Endometrial microvascular endothelial cells (primary cell): Measurements from ENCODE around the gene TBL3. TPM values are rescaled to one million over a fixed set of nuclear protein-coding genes. Genes with fewer than 3 reads are reported as not detected.
"Not testable (repeated sequence)": the region's sequence is repeated elsewhere in the genome, so short reads cannot be mapped to it uniquely, and the experiment has no call there.

ENCODE experiments used
- in situ Hi-C: cut with HindIII; loops from 2 replicates; pipeline ENCODE4 v1.10.0; 2017; ENCODE audit warnings: low sequenced_read_pairs, low pct_unique_long_range_greater_than_20kb; ENCODE audit errors: inconsistent ontology term
- total RNA-seq: library from RNA; depleted of rRNA; stranded (reverse); fragments of >200 nt; gene quantifications from one replicate; pipeline ENCODE4 v1.2.3, GENCODE V29; 2015; ENCODE audit errors: inconsistent ontology term

Gene TBL3
- total RNA-seq, 1 donor from 2014 or later, result 79.9 TPM

DNA sequence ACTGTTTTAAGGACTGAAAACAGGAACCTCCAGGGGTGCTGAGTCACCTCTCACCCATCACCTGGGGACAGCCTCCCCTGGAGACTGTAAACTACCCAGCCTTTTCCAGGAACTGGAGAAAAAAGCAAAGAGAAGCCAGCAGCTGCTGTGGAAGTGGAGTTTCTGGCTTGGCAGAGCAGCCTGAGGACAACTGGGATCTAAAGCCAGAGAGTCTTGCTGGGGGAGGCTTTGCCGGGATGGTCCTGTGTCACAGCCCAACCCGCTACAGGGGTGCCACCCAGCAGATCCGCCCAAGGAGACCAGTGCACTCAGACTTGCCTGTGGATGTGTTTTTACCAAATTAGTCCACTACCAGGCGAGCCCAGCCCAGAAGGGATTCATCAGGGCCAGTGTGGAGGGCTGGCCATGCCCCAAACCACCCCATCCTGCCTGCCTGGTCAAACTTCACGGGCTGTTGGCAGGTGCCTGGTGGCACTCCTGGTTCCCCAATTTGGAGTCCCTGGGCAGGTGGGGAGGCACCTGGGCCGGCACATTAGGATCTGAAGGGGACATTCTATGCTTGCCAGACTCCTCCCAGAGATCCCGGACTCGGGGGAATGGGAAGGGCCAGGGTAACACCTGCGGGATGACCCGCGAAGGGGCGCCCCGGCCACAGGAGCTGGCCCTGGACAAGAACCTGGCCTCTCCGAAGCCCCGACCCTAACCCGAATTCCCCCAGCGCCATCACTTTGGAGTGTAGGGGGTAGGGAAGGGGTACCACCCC, 29.6 kb upstream of the TBL3 start:
- in situ Hi-C loops, result no loop called here

DNA sequence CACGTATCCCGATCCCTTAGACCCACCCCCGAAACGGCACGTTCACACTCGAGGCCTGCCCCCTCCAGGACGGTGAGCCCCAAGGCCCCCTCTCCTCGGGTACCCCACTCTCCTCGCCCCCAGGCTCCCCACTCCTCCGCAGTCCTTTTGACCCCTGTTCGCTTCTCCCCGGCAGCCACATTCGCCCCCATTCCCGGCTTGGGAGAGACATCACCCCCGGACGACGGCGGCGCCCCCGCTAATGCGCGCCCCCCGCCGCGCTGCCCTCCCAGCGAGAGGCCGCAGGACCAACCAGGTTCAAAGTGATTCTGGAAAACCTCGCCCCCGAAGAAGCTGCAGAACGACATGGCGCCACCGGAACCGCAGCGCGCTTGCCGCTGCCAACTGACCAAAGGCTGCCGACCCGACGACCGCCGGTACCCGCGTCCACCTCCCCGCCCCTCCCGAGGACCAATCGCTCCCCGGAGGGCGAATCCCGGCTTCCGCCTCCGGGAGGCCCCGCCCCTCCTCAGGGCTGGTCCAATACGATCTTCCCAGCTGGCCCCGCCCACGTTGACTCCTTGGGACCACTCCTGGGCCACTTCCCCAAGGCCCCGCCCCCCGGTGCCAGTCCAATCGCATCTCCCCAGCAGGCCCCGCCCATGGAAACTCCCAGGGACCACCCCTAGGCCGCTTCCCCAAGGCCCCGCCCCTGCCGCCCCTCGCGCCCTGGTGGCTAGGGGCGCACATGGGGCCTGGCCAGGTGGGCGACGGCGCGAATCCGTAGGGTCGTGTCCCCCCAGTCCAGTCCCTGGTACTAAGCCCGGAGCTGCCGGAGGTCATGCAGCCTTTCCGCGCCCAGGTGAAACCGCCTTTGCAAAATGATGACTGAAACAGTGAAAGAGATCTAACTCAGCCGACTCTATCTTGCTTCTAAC, 28.8 kb upstream of the TBL3 start, which contains the start of gene MSRB1:
TSS of gene MSRB1 (minus strand) at position 390 of the 917 bp plus-strand sequence. CDS start at position 347, 43 bp downstream.
- in situ Hi-C loops, result no loop called here

DNA sequence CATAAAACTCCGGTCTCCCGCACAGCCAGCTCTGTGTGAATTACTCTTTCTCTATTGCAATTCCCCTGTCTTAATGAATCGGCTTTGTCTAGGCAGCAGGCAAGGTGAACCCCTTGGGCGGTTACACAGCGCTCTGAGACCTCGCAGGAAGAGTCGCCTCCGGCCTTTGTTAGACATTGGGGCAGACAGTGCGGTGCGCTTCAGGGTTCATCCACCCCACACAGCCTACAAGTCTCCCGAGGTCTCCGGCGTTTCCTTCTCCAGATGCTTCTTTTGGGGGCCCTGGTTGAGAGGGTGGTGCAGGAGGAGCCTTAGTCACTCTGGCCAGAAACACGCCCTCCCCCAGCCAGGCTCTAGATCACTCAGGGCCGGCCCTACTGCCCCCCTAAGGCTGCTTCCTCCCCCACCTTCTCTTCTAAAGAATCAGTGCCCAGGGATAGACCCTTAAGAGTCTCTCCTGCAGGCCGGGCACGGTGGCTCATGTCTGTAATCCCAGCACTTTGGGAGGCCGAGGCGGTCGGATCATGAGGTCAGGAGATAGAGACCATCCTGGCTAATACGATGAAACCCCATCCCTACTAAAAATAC, 27.1 kb upstream of the TBL3 start:
- in situ Hi-C loops, result no loop called here

DNA sequence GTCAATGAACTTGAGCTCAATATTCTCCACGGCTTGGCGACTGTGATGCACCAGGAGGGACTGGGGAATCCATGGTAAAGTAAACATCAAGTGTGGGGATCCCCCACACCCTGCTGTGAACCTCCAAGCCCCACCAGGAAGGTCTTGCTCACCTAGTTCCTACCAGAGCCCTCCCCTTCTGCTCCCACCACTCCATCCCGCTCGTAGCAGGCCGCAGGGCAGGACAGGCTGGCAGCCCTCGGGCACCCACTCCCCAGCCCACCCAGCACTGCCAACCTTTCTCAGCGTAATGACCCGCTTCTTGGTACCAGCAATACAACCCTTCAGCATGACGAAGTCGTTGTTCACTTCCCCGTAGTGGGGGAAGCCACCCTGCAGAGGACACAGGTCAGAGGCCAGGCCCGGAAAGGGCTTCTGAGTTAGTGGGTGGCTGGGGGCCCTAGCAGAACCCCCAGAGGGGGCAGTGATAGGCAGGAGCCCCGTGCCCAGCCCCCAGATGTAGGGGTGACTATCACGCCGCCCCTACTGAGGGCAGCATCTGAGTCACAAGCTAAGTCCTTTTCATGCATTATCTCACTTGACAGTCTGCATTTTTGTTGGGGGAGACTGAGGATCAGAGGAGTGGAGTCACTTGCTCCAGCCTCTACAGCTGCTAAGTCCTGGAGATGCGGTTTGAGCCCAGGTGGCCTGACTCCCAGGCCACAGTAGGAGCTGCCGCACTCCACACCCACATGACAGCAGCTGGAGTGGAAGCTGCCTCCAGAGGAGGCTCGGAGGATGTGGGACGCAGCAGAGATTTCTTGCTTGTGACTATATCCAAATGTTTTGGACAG, 26.1 kb upstream of the TBL3 start:
- in situ Hi-C loops, result no loop called here

DNA sequence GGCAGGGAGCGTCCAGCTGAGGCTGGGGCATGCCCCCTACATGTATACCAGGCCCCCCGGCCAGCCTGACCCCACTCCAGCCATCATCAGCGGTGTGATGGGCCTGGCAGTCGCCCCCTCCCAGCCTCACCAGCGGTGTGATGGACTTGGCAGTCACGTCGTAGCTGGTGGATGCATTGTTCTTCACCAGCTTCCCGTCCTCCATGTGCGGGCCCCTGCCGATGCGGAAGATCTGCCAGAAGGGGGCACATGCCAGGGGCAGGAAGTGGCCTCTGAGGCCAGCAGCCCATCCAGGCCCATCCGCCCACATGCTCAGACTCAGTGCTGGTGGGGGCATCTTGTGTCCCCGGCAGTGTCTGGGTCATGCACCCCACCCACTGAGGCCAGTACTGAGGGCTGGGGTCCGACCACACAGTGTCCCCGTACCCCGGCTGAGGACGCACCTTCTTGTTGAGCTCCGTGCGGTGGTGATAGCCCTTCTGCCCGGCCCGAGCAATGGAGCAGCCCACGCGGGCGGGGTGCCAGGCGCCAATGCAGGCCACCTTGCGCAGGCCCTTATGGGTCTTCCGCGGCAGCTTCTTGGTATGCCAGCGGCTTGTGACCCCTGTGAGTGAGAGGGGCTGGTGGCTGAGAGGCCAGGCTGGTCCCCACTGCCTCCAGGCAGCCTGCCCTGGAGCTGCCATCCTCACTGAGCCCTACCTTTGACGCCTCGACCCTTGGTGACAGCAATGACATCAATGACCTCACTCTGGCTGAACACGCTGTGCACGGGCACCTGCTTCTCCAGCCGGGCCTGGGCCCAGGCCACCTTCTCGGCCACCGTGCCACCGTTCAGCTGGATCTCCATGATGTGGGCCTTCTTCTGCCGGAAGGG, 25.1 kb upstream of the TBL3 start:
- in situ Hi-C loops, result no loop called here

DNA sequence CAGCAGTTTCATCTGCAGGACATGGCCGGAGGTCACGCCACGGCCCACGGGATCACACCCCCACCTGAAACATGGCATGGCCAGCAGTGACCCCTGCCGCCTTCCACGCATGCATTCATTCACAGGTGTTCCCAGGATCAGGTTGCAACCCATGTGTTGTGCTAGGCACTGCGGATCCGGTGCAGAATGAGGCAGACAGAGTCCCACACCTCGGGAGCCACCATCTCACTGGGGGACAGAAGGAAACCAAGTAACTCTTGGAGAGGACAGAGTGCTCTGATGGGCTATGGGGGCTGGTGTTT, 24.5 kb upstream of the TBL3 start:
- in situ Hi-C loops, result no loop called here

DNA sequence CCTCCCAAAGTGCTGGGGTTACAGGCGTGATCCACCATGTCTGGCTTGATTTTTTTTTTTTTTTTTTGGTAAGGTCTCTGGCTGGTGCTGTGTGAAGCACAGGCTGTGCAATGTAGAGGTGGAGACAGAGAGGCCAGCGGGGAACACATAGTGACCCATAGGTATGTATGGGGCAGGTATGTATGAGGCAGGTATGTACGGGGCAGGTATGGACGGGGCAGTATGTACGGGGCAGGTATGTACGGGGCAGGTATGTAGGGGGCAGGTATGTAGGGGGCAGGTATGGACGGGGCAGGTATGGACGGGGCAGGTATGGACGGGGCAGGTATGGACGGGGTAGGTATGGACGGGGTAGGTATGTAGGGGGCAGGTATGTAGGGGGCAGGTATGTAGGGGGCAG, 22.3 kb upstream of the TBL3 start:
- in situ Hi-C loops, result no loop called here

DNA sequence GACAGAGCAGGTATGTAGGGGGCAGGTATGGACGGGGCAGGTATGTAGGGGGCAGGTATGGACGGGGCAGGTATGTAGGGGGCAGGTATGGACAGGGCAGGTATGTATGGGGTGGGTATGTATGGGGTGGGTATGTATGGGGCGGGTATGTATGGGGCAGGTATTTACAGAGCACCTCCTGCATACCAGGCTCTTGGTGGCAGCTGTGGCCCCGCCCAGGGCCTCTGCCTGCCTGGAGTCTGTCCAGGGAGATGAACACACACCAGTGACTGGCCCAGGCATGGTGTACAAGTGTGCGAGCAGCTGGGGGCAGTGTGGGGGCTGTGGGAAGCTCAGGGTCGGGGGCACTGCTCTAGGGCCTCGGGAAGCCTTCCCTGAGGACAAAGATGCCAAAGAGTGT, 21.8 kb upstream of the TBL3 start:
- in situ Hi-C loops, result no loop called here

DNA sequence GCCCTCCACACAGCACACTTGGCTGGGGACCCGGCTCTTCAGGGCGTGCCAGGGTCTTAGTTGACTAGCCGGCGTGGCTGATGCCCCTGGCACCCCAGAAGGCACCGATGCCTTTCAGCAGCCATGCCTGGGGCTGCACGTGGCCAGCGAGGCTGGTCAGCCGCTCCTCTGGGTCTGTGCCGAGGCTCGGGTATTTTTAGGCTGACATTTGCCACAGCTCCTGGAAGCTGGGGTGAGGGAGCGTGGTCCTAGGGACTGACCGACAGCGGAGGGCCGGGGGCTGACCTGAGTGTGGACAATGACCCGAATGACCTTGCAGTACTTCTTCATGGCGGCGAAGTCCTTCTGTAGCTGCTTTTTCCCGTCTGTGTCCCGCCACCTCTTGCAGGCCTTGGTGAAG, 21.3 kb upstream of the TBL3 start:
- in situ Hi-C loops, result no loop called here

DNA sequence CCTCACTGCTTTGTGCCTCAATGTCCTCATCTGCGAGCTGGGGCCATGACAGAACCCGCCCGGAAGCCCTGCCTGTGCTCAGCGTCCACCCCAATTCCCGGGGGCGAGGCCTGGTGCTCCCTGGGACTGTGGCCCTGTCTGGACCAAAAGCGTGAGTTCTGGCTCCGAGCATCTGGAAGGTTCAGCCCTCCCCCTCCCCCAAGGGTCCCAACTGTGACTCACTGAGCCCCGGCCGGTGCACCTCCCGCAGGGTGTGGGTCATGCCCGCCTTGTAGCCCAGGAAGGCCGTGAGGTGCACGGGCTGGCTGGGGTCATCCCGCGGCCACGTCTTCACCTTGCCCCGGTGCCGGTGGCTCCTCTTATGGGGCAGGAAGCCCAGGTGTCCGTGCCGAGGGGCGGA, 18.1 kb upstream of the TBL3 start:
- in situ Hi-C loops, result no loop called here

DNA sequence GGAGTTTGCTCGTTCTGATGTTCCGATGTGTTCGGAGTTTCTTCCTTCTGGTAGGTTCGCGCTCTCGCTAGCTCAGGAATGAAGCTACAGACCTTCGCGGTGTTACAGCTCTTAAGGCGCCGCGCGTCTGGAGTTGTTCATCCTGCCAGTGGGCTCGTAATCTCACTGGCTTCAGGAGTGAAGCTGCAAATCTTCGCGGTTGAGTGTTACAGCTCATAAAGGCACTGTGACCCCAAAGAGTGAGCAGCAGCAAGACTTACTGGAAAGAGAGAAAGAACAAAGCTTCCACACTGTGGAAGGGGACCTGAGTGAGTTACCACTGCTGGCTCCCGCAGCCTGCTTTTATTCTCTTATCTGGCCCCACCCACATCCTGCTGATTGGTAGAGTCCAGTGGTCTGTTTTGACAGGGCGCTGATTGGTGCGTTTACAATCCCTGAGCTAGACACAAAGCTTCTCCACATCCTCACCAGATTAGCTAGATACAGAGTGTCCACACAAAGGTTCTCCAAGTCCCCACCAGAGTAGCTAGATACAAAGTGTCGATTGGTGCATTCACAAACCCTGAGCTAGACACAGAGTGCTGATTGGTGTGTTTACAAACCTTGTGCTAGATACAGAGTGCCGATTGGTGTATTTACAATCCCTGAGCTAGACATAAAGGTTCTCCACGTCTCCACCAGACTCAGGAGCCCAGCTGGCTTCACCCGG, 14.3 kb upstream of the TBL3 start:
- in situ Hi-C loops, result not testable (repeated sequence)

DNA sequence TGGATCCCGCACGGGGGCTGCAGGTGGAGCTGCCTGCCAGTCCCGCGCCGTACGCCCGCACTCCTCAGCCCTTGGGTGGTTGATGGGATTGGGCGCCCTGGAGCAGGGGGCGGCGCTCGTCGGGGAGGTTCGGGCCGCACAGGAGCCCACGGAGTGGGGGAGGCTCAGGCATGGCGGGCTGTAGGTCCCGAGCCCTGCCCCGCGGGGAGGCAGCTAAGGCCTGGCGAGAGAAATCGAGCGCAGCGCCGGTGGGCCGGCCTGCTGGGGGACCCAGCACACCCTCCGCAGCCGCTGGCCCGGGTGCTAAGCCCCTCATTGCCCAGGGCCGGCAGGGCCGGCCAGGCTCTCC, 13.7 kb upstream of the TBL3 start:
- in situ Hi-C loops, result not testable (repeated sequence)

DNA sequence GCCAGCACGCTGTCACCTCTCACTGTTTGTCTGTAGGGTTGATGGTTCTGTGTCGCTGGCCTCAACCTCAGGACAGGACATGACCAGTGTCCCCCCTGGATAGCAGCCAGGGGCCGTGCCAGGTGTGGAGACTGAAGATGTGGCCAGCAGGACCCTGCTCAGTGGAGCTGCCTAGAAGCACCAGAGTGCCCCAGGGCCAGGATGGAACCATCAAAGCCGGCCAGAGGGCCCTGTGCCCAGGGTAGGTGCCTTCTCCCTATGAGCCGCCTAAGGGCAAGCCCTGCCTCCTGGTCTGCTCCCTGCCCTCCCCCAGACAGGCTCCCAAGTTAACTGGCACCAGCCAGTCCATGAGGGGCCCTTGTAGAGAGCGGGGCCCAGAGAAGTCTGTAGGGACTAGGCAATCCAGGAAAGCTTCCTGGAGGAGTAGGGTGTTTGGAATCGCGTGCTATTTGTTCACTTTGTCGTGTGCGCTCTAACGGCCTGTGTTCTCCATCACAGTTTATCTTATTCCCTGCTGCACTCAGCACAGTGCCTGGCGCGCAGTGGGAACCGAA, 13.1 kb upstream of the TBL3 start:
- in situ Hi-C loops, result no loop called here

DNA sequence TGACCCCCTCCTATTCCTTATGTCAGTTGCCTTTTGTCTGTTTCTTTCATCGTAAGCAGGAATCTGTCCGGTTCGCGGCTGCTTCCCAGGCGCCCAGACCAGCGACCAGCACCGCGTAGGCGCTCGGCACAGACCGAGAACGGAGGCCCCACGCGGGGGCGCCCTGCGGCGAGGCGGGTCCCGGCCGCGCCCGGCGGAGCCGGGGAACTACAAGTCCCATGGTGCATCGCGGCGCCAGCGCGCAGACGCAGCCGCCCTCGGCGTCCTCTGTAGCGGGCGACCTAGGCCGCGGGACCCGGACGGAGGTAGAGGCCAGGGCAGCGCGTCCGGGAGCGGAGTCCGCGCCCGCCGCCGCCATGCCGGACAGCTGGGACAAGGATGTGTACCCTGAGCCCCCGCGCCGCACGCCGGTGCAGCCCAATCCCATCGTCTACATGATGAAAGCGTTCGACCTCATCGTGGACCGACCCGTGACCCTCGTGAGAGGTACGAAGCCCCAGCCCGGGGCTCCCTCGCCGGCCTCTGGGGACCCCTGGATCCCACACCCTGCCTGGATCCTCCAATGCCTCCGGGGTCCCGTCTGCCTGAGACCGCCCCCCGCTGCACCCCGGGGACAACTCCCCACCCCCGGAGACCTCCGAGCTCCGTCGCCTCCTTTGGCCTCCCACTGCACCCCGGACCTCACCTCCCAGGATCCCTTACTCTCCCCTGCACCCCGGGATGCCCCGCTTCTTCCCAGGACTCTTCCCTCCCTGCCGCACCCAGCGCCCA, 12.4 kb upstream of the TBL3 start, which contains the start of gene NDUFB10:
TSS of gene NDUFB10 (plus strand) at position 270 of the 771 bp plus-strand sequence. CDS start at position 357, 87 bp downstream.
- in situ Hi-C loops, result no loop called here

DNA sequence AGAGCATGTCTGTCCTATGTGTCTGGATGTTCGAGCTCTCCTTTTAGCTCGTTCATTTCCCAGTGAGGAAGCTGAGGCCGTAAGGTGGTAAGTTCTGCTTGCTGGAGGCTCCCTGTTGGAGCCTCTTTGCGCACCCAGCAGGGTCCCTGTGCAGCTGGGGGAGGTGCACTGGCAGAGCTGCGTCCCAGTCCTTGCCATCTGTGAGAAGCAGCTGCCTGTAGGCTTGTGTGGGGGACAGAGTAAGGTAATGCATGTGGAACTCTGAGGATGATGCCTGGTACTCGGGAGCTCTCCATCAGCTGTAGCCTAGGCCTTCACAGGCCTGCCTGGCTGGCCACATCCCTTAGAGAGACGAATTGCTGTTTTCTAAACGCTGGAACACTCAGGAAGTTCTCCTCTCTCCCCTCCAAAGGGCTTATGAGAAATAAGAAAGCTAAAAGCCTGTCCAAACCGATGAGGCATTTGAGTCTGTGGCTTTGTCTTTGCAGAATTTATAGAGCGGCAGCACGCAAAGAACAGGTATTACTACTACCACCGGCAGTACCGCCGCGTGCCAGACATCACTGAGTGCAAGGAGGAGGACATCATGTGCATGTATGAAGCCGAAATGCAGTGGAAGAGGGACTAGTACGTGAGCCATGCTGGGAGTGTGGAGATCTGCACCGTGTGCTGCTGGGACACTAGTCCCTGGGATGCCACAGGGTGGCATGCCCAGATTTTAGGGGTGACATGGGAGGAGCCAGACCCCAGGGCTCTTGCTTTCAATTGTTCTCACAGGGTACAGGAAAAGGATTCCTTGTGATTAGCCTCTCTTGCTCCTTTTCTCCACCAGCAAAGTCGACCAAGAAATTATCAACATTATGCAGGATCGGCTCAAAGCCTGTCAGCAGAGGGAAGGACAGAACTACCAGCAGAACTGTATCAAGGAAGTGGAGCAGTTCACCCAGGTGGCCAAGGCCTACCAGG, 10.9 kb upstream of the TBL3 start:
- in situ Hi-C loops, result no loop called here
